ENCODE measurements around the gene C1QL1.

- TF ChIP-seq CTCF (IDR thresholded peaks at IDR 0.05; ENCODE audit: poor library complexity) (no peak), EZH2 (IDR thresholded peaks at IDR 0.05; ENCODE audit: borderline replicate concordance) (no peak), EZH2phosphoT487 (IDR thresholded peaks at IDR 0.05; ENCODE audit: low read depth, severe bottlenecking, unreplicated experiment) (no peak)
These were observed 35.9 kb downstream of the C1QL1 start for GRCh38 chr17:44932096-44932786.
